A673 (cell line): ENCODE data around the gene MGAT4D.

Experiments used
- EZH2 ChIP-seq: fragments of 200-600 bp; sonication (generic); IDR thresholded peaks from 2 replicates; pipeline ENCODE4 v1.6.1; 2017; ENCODE audit warnings: borderline replicate concordance, low read depth, mild to moderate bottlenecking, mixed read lengths, antibody characterized with exemption, low read length; ENCODE audit not compliant: poor library complexity, severe bottlenecking
- TF ChIP-seq, protein P1 (sequence below): fragments of 300-800, 200-600 bp; sonication (generic); conservative IDR thresholded peaks from 2 replicates; pipeline ENCODE4 v1.5.1; 2017; ENCODE audit warnings: low read depth, mild to moderate bottlenecking, antibody characterized with exemption, low read length, moderate library complexity, mixed read lengths

DNA sequence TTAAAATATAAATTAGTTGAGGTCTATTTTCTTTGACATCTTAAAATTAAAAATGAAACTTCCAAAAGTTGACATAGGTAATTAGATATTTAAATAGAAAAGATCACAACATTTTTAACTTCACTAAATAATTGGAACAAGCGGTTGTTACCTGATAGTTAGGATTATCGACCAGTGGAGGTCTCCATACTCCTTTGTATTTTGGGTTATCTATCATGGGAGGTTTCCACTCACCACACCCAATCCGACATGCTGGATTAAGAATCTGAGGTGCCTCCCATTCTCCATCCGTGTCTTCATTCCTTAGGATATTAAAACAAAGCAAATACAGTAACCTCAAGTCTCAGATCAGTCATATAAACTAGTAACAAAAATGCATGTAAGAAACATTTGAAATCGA, 102.4 kb downstream of the MGAT4D start:
- TF ChIP-seq, protein P1, sequence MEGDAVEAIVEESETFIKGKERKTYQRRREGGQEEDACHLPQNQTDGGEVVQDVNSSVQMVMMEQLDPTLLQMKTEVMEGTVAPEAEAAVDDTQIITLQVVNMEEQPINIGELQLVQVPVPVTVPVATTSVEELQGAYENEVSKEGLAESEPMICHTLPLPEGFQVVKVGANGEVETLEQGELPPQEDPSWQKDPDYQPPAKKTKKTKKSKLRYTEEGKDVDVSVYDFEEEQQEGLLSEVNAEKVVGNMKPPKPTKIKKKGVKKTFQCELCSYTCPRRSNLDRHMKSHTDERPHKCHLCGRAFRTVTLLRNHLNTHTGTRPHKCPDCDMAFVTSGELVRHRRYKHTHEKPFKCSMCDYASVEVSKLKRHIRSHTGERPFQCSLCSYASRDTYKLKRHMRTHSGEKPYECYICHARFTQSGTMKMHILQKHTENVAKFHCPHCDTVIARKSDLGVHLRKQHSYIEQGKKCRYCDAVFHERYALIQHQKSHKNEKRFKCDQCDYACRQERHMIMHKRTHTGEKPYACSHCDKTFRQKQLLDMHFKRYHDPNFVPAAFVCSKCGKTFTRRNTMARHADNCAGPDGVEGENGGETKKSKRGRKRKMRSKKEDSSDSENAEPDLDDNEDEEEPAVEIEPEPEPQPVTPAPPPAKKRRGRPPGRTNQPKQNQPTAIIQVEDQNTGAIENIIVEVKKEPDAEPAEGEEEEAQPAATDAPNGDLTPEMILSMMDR: no peak
- no peak for TF ChIP-seq EZH2
